ENCODE data around the gene NMU.
"Not testable (repeated sequence)": the region's sequence is repeated elsewhere in the genome, so short reads cannot be mapped to it uniquely, and the experiment has no call there.

NMU gene

DNA sequence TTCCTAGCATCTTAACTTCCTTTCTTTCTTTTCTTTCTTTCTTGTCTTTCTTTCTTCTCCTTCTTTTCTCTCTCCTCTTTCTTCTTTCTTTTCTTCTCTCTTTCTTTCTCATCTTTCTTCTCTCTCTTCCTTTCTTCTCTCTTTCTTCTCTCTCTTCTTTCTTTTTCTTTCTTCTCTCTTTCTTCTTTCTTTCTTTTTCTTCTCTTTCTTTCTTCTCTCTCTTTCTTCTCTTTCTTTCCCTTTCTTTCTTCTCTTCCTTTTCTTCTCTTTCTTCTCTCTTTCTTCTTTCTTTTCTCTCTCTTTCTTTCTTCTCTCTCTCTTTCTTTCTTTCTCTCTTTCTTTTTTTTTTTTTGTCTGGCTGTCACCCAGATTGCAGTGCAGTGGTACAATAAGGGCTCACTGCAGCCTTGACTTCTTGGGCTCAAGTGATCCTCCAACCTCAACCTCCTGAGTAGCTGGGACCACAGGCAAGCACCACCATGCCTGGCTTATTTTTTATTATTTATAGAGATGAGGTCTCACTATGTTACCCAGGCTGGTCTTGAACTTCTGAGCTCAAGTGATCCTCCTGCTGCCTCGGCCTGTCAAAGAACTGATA lies 17.5 kb downstream of the NMU start:
- FAIRE-seq = no peak

DNA sequence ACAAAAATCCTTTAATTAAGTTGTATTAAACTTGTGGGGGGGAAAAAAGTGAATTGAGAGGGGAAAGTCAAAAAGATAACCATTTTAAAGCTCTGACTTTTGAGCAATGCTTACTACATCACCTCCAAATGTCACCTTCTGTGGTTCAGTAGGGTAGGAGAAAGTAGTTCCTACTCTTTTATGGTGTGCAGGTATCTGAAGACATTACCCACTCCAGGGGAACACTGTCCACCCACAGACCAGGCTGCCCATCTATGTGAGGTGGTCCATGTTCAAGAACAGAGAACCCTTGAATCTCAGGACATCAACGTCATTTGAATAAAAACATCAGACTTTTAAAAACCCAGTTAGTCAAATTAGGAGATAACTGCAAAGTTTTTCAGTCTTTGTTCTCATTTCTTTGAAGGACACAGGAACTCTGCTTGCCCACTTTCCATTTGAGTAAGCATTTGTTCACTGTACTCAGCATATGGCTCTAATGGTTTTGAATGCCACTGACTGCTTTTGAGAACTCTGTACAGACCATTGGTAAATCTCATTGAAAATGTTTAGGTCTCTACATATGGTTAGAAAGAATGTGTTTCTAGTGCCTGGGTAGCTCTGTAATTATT lies 18.4 kb downstream of the NMU start:
- no peak for FAIRE-seq

- no peak for FAIRE-seq
Observed at GRCh38 chr4:55615008-55615407, 21.1 kb downstream of the NMU start.

- FAIRE-seq = no peak
Observed at GRCh38 chr4:55613621-55614020, 22.5 kb downstream of the NMU start.

DNA sequence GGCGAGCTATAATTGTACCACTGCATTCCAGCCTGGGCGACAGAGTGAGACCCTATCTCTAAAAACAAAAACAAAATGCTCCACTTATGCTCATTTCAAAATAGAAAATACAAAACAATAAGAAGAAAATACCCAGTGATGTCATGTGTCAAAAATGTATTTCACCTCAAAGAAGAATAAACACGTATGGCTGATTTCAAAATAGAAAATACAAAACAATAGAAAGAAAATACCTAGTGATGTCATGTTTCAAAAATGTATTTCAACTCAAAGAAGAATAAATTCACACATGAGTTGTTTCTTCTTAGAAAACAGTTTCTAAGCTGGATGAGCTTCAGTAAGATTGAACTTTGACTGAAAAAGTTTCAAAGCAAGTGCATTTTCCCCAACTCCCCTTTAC lies 23.8 kb downstream of the NMU start:
- no peak for FAIRE-seq

DNA sequence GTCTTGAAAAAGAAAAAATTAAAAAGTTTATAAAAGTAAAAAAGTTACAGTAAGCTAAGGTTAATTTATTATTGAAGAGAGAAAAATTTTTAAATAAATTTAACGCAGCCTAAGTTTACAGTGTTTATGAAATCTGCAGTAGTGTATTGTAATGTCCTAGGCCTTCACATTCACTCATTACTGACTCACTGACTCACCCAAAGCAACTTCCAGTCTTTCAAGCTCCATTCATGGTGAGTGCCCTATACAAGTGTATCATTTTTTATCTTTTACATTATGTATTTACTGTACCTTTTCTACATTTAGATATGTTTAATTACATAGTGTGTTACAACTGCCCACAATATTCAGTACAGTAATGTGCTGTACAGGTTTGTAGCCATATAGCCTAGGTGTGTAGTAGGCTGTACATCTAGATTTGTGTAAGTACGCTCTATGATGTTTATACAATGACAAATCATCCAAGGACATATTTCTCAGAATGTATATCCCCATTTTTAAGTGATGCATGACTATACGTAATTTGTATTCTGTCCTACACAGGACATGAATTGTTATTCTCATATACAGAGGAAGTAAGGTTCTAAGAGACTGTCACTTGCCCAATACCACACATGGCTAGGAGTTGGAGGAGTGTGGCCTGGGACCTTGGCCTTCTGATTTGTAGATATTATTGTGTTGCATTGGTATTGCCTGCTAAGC lies 24.6 kb downstream of the NMU start:
- no peak for FAIRE-seq

DNA sequence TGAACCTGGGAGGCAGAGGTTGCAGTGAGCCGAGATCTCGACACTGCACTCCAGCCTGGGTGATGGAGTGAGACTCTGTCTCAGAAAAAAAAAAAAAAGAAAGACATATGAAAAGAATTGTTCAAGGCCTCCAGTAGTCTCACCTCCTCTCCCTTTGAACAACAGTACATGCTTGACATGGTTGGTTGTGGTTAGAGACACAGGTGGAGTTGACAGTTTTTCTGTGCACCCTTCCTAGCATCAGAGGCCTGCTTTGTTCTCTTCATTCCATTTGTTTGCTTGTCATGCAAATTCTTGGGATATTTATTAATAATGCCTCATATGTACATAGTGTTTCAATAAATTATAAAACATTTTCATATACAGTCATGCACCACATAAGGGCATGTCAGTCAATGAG lies 25.7 kb downstream of the NMU start:
- no peak for FAIRE-seq

DNA sequence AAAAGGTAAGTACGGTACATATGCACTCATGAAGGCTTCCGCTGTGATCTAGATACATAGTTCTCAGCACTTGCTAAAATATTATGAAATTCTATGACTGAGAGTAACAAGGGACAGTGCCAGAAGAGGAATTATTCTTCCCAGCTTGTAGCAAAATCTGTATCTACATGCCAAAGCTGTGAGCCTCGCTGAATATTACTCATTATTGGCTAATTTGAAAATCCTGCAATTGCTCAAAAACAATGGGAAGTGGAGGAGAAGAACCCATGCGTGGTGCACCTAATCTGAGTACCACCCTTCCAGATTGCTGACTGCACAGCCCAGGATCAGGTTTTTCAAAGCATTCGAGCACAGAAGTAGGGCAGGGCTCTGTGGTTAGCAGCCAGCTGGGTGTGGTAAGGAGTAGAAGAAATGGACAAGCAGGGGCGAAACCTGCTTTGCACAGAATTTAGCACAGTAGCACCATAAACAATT lies 26.7 kb downstream of the NMU start:
- FAIRE-seq = no peak

- no peak for FAIRE-seq
Observed at GRCh38 chr4:55608591-55608990, 27.5 kb downstream of the NMU start.

GRCh38 chr4:55604996-55605395 lies 31.1 kb downstream of the NMU start:
- FAIRE-seq = no peak

- no peak for FAIRE-seq
Observed at GRCh38 chr4:55600640-55601039, 35.5 kb downstream of the NMU start.

- no peak for FAIRE-seq
Observed at GRCh38 chr4:55598641-55599040, 37.5 kb downstream of the NMU start.

DNA sequence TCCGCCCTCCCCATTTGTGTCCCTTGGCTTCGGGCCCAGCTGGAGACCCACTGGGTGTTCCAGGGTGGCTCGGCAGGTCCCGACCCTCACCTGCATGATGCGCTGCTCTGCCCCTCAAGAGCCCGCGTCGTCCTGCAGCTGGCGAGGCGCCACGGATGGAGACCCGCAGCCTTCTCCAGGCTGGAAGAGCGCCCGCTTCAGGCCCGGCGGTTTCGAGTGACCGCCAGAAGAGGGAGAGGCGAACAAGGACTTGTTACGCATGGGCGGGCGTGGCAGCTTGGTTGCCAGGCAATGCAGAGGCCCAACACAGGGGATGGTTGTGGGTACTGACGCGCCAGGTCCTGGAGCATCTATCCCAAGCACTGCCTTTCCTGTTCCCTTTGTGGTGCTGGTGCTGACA lies 44.1 kb downstream of the NMU start, which contains the start of gene PDCL2:
Gene PDCL2 (minus strand): TSS at position 232 of the 400 bp plus-strand sequence. CDS start 136 bp downstream, at position 96.
- no peak for FAIRE-seq

DNA sequence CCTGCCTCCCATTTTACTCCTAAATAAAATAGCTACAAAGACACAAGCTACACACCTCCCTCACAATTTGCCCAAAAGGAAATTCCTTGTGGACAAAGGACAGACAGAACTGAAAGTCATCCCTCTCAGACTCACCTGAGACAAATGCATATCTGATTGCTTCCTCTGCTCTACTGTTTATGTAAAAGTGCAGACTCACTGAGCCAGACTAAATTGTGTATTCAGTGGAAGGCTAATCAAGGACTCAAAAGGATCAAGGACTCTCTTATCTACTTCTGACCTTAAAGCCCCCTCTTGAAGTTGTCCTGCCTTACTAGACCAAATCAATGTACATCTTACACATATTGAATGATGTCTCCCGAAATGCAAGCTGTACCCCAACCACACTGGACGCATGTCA lies 47.9 kb downstream of the NMU start:
- no peak for FAIRE-seq

DNA sequence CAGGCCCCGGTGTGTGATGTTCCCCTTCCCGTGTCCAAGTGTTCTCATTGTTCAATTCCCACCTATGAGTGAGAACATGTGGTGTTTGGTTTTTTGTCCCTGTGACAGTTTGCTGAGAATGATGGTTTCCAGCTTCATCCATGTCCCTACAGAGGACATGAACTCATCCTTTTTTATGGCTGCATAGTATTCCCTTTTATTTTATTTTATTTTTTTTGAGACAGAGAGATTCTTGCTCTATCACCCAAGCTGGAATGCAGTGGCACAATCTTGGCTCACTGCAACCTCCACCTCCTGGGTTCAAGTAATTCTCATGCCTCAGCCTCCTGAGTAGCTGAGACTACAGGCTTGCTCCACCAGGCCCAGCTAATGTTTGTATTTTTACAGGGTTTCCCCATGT lies 53.3 kb downstream of the NMU start:
- not testable (repeated sequence) for FAIRE-seq

DNA sequence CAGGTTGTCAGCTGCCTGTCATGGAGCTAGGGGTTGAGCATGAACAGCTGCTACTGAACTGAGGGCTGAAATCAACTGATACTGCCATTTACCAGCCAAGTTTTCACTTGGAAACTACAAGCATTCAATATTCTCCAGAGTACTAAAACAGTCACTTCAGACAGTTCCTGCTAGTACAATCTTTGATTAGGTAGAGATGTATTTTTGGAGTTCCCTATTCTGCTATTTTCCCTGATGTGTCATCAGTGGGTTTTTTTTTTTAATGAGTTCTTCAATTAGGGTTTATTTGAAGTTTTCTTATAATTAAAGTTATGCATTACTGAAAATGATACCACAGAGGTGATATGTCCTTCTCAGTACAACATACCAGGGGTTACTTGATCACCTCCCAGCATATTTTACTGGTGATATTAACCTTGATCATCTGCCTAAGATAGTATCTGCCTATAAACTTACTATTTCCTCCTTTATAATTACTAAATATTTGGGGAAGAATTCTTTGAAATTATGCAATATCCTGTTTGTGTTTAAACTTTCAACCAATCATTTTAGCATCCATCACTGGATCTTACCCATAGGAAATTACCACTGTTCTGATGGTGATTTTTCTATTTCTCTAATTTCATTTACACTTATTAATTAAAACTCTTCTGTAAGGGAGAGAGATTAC lies 57.6 kb downstream of the NMU start:
- FAIRE-seq = no peak

DNA sequence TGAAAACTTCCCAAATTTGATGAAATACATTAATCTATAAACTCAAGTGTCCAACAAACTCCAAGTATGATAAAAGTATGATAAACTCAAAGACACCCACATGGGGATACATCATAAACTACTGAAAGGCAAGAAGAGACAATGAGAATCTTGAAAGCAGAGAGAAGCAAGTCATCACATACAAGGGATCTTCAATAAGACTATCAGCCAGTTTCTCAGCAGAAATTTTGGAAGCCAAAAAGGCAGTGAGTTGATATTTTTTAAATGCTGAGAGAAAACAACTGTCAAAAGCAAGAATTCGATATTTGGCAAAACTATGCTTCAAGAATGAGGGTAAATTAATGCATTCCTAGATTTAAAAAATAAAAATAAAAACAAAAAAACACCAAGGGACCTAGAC lies 60.6 kb downstream of the NMU start:
- FAIRE-seq = no peak

DNA sequence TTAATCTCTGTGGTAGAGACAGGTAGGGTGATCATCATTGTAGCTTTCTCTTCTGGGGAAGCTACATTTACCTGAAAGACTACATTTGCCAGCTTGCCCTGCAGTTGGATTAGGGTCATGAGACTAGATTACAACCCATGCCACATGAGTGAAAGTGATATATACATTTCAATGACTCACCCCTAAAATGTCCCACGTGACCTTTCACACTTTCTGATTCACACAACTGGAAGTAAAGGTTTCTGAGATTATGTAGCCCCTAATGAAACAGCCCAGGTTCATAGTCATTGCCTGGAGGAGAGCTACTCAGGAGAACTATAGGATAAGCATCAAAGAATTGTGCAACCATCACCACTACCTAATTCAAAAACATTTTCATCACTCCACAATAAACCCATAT lies 61.8 kb downstream of the NMU start:
- FAIRE-seq = no peak

DNA sequence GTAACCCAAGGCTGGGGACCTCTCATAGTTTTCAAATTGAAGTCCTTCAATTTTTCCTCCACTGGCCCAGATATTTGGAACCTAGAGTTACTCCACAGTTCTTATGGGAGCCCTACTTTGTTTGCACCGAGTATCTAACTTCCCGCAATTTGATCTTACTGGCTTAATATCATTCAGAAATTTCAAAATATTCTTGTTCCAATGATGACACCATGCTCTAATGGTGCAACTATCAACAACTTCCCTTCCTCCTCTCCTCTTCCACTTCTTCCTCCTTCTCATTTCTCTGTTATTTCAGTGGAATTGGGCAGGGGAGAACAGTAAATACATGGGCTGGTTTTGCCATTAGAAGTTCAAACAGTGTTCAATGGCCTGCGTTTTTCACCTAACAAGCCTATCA lies 64.3 kb downstream of the NMU start:
- FAIRE-seq = no peak

DNA sequence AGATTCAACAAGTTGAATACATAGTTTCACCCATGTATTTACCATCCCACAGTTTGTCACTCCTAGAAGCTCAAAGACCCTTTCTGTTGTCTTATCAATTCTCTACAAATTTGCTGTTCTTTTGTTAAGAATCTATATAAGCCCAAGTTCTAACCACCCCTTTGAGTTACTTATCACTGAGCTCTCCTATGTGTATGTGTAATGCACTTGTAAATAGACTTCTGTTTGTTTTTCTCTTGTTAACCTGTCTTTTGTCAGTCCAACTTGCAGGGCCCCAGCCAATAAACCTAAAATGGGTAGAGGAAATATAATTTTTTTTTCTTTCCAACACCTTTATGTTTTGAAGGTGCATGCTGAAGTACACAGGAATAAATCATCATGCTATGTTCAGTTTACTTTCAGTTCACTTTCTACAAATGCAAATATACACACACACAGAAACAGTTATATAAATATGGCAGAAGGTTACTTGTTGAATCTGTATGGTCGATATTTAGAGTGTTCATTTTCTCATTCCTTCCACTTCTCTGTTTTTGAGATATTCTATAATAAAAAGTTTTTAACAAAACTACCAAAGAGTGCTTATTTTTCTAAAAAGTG lies 67.1 kb downstream of the NMU start:
- FAIRE-seq = no peak

DNA sequence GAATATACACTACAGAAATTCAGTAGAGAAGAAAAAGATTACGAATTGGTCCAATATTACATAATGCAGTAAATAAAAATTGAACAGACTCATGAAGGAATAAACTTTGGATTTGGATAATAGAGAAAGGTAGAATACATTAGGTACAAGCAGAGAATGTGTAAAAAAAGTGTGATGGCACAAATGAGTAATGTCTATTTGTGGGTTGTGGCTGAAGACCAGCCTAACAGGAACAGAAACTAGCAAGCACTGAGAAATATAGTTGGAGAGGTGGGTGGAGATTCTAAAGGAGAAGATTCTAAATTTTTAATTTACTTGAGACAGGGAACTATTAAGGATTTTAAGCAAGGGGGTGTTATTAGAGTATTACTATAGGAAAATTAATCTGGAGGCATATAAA lies 74.2 kb downstream of the NMU start:
- no peak for FAIRE-seq

- FAIRE-seq = no peak
Observed at GRCh38 chr4:55560096-55560495, 76.0 kb downstream of the NMU start.

GRCh38 chr4:55554453-55555030 lies 81.6 kb downstream of the NMU start:
- no peak for FAIRE-seq
